ENCODE measurements around the gene ARHGAP26.
A peak's percentile ranks its signal among the peaks of the same experiment; 100 is the strongest.

The ARHGAP26 gene

DNA sequence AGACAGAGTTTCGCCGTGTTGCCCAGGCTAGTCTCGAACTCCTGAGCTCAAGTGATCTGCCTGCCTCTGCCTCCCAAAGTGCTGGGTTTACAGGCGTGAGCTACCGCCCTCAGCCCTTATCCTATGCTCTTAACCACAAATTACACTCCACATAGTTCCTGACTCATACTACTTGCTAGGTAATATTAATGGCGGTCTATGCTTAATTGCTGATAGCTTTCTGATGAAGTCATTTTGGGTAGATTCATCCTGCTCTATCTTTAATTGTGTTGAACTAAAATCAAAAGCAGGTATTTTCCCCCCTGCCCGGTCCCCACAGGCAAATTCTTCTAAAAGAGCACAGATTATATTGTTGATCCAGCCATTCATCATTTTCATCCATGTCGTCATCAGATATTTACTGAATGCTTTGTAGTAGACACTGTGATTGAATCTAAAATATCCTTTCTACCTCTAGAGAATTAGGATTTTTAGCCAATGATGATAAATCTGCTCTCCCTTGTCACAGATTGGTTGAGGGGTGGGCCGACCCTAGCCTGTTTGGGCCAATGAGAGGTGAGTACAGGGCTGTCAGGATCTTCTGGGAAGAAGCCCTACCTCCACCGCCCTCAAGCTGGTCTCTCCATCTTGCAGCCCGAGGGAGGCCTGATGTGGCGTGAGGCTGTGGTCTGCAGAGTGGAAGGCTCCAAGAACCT lies 488.5 kb downstream of the ARHGAP26 start:
- Histone ChIP-seq H3K27ac (no peak overlapping the region), H3K4me2 (no peak overlapping the region), H3K36me3 (ENCODE audit: insufficient read depth) (no peaks in the 10 kb centered on the region), H4K20me1 (ENCODE audit: insufficient read depth) (no peaks in the 10 kb centered on the region), H3K4me3 (IDR thresholded peaks at IDR 0.05; ENCODE audit: insufficient read depth, low read depth, low read length) (no peak overlapping the region), H2AFZ (ENCODE audit: low read depth) (no peak overlapping the region), H3K79me2 (ENCODE audit: insufficient read depth, low read depth) (no peaks in the 10 kb centered on the region), H3K9ac (no peak overlapping the region), H3K4me1 (ENCODE audit: low read depth, poor library complexity, severe bottlenecking) (peaks cover 16% of the 10 kb centered on the region), H3K27me3 (ENCODE audit: insufficient read depth, low read depth) (no peaks in the 10 kb centered on the region)
- TF ChIP-seq, protein P1, sequence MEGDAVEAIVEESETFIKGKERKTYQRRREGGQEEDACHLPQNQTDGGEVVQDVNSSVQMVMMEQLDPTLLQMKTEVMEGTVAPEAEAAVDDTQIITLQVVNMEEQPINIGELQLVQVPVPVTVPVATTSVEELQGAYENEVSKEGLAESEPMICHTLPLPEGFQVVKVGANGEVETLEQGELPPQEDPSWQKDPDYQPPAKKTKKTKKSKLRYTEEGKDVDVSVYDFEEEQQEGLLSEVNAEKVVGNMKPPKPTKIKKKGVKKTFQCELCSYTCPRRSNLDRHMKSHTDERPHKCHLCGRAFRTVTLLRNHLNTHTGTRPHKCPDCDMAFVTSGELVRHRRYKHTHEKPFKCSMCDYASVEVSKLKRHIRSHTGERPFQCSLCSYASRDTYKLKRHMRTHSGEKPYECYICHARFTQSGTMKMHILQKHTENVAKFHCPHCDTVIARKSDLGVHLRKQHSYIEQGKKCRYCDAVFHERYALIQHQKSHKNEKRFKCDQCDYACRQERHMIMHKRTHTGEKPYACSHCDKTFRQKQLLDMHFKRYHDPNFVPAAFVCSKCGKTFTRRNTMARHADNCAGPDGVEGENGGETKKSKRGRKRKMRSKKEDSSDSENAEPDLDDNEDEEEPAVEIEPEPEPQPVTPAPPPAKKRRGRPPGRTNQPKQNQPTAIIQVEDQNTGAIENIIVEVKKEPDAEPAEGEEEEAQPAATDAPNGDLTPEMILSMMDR (conservative IDR thresholded peaks at IDR 0.05; ENCODE audit: low read depth, low read length) = no peak

DNA sequence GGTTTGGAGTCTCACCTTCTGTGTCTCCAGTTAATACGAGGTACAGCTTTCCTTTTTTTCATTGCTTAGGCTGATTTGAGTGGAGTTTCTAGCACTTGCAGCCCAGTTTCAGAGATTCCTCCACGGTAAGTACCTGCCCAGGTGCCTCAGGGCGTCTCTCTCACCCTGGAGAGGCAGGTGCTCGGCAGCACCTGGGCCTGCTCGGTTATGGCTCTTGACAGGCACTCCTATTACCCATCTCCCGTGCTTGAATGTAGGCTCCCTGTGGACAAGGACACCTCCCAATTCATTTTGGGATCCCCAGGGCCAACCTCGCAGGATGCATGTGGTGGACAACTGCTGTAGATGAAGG lies 489.1 kb downstream of the ARHGAP26 start:
- H3K36me3 ChIP-seq (ENCODE audit: insufficient read depth) = no peaks in the 10 kb centered on the region
- no peak overlapping the region for H3K4me3 ChIP-seq (IDR thresholded peaks at IDR 0.05; ENCODE audit: insufficient read depth, low read depth, low read length)
- peaks cover 21% of the 10 kb centered on the region for H3K4me1 ChIP-seq (ENCODE audit: low read depth, poor library complexity, severe bottlenecking)
- no peaks in the 10 kb centered on the region for H3K27me3 ChIP-seq (ENCODE audit: insufficient read depth, low read depth)
- H2AFZ ChIP-seq (ENCODE audit: low read depth) = no peak overlapping the region
- TF ChIP-seq, protein P1 (conservative IDR thresholded peaks at IDR 0.05; ENCODE audit: low read depth, low read length) = no peak
- H3K27ac ChIP-seq = no peak overlapping the region
- H4K20me1 ChIP-seq (ENCODE audit: insufficient read depth) = no peaks in the 10 kb centered on the region
- no peak overlapping the region for H3K4me2 ChIP-seq
- no peak overlapping the region for H3K9ac ChIP-seq
- H3K79me2 ChIP-seq (ENCODE audit: insufficient read depth, low read depth) = no peaks in the 10 kb centered on the region

DNA sequence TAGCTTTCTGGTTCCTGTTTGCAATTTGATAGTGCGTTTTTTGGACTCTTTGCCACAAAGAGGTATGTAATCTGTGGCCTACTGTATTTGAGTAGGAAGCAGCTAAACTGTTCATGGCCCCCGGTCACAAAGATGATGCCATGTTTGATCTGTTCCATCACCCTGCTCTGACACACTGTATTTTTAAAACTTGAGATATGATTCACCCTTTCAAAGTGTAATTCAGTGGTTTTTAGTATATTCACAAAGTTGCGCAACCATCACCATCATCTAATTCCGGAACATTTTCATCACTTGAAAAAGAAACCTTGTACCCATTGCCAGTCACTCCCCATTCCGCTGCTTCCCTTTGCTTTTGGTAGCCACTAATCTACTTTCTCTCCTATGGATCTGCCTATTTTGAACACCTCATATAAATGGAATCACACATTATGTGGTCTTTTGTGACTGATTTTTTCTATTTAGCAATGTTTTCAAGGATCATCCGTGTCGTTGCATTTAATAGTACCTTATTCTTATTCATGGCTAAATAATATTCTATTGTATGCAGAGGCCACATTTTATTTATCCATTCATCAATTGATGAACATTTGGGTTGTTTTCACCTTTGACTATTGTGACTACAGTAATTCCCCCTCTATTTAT lies 491.7 kb downstream of the ARHGAP26 start:
- no peak overlapping the region for H3K4me2 ChIP-seq
- no peaks in the 10 kb centered on the region for H3K27me3 ChIP-seq (ENCODE audit: insufficient read depth, low read depth)
- TF ChIP-seq, protein P1 (conservative IDR thresholded peaks at IDR 0.05; ENCODE audit: low read depth, low read length) = no peak
- H4K20me1 ChIP-seq (ENCODE audit: insufficient read depth) = no peaks in the 10 kb centered on the region
- H3K4me1 ChIP-seq (ENCODE audit: low read depth, poor library complexity, severe bottlenecking) = peaks cover 29% of the 10 kb centered on the region
- no peaks in the 10 kb centered on the region for H3K36me3 ChIP-seq (ENCODE audit: insufficient read depth)
- H3K79me2 ChIP-seq (ENCODE audit: insufficient read depth, low read depth) = no peaks in the 10 kb centered on the region
- H3K27ac ChIP-seq = no peak overlapping the region
- H2AFZ ChIP-seq (ENCODE audit: low read depth) = no peak overlapping the region
- H3K4me3 ChIP-seq (IDR thresholded peaks at IDR 0.05; ENCODE audit: insufficient read depth, low read depth, low read length) = no peak overlapping the region
- no peak overlapping the region for H3K9ac ChIP-seq

DNA sequence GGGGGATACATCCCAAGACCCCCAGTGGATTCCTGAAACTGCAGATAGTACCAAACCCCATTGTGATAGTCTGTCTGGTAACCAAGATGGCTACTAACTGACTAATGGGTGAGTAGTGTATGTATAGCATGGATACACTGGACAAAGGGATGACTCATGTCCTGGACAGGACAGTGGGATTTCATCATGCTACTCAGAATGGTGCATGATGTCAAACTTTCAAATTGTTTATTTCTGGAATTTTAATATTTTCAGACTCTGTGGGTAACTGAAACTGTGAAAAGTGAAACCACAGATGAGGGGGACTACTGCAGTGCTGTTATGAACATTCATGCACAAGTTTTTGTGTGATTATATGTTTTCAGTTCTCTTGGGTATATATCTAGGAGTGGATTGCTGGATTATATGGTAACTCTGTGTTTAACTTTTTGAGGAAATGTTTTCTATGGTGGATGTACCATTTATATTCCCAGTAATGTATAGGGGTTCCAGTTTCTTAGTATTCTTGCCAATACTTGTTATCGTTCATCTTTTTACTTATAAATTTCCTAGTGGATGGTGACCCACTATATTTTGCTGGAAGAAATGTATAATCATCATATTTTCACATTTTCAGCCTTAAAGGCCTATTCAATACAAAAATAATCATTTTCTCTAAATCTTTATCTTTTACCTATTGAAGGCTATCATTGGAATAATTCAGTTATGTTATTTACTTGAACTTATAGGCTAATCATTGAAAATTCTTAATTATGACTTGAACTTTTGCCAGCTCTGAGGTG lies 492.4 kb downstream of the ARHGAP26 start:
- Histone ChIP-seq H3K9ac (no peak overlapping the region), H3K36me3 (ENCODE audit: insufficient read depth) (no peaks in the 10 kb centered on the region), H3K79me2 (ENCODE audit: insufficient read depth, low read depth) (no peaks in the 10 kb centered on the region), H3K27me3 (ENCODE audit: insufficient read depth, low read depth) (no peaks in the 10 kb centered on the region), H3K4me3 (IDR thresholded peaks at IDR 0.05; ENCODE audit: insufficient read depth, low read depth, low read length) (no peak overlapping the region), H3K4me1 (ENCODE audit: low read depth, poor library complexity, severe bottlenecking) (peaks cover 29% of the 10 kb centered on the region), H4K20me1 (ENCODE audit: insufficient read depth) (no peaks in the 10 kb centered on the region), H3K27ac (no peak overlapping the region), H3K4me2 (peak overlapping the region; percentile 36), H2AFZ (ENCODE audit: low read depth) (no peak overlapping the region)
- TF ChIP-seq, protein P1 (conservative IDR thresholded peaks at IDR 0.05; ENCODE audit: low read depth, low read length) = no peak
